ENCODE measurements around the gene PDE11A.

DNA sequence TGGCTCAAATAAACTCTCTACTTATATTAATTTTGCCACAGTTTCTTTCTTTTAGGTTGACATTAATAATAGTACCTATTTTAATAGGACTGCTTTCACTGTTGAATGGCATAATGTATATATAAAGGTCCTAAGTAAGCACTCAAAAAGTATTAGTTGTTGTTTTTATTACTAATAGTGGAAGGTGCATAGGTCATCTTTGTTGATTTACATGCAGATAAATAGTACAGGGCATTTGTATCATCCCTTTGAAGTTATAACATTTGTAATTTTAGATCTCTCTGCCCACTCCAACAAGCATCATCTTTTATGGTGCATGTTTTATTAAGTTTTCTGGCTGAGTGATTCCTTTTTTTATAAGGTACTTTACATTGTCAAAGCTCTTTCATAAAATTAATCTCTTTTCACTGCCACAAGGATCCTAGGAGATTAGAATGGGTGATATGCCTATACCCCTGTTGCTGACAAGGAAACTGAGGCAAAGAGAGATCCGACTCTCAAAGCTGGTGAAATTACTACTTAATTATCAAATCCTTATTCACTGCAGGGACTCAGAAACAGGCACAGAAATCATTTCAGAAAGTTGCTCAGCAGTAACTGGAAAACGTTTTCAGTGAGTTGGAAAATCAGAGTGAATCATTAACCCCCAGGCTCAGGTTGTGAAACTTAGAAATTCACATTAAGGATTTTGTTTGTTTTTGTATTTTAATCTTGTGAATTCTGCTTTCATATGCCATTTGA, 380.4 kb downstream of the PDE11A start:
- TF ChIP-seq, protein P1, sequence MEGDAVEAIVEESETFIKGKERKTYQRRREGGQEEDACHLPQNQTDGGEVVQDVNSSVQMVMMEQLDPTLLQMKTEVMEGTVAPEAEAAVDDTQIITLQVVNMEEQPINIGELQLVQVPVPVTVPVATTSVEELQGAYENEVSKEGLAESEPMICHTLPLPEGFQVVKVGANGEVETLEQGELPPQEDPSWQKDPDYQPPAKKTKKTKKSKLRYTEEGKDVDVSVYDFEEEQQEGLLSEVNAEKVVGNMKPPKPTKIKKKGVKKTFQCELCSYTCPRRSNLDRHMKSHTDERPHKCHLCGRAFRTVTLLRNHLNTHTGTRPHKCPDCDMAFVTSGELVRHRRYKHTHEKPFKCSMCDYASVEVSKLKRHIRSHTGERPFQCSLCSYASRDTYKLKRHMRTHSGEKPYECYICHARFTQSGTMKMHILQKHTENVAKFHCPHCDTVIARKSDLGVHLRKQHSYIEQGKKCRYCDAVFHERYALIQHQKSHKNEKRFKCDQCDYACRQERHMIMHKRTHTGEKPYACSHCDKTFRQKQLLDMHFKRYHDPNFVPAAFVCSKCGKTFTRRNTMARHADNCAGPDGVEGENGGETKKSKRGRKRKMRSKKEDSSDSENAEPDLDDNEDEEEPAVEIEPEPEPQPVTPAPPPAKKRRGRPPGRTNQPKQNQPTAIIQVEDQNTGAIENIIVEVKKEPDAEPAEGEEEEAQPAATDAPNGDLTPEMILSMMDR (IDR thresholded peaks at IDR 0.05): no peak
- TF ChIP-seq POLR2A (IDR thresholded peaks at IDR 0.05; ENCODE audit: low read depth): no peak
